Peyer's patch (tissue), 4 donors: ENCODE measurements around the gene CD55.

Experiments
- POLR2A ChIP-seq, 2 donors: fragments of 450-650 bp; IDR thresholded peaks; one replicate each; pipeline ENCODE4 v1.5.1; 2017; ENCODE audit warnings: antibody characterized with exemption in 2 of 2, mild to moderate bottlenecking in 2 of 2, moderate library complexity in 2 of 2
- TF ChIP-seq, protein P1 (sequence below), 6 experiments: fragments of 450-650 bp in 4 of 6; fragments of 200-600 bp in 2 of 6; sonication (generic) in 1 of 6; IDR thresholded peaks; one replicate each; pipeline ENCODE4 v1.5.1; 2017 to 2019; ENCODE audit warnings: antibody characterized with exemption in 6 of 6, mild to moderate bottlenecking in 3 of 6, moderate library complexity in 1 of 6

DNA sequence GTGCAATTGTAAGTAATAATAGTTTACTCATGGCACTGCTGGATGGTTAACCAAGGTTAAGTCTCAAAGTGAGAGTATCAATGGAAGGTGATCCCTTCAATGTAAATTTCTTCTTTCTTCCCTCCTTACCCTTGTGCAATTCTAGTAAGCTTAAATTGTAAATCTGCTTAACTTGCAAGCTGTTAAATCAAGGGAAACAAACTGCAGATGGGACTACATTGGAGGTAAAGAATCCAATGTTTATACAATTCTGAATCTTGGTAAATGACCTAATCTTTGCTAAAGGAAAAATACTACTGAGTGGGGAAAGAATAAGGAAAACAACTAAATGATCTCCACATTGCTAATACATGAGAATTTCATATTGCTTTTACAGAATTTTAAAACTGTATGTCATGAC is 6.7 kb upstream of the CD55 start:
- TF ChIP-seq, protein P1, sequence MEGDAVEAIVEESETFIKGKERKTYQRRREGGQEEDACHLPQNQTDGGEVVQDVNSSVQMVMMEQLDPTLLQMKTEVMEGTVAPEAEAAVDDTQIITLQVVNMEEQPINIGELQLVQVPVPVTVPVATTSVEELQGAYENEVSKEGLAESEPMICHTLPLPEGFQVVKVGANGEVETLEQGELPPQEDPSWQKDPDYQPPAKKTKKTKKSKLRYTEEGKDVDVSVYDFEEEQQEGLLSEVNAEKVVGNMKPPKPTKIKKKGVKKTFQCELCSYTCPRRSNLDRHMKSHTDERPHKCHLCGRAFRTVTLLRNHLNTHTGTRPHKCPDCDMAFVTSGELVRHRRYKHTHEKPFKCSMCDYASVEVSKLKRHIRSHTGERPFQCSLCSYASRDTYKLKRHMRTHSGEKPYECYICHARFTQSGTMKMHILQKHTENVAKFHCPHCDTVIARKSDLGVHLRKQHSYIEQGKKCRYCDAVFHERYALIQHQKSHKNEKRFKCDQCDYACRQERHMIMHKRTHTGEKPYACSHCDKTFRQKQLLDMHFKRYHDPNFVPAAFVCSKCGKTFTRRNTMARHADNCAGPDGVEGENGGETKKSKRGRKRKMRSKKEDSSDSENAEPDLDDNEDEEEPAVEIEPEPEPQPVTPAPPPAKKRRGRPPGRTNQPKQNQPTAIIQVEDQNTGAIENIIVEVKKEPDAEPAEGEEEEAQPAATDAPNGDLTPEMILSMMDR (IDR thresholded peaks at IDR 0.05) = no peak
- TF ChIP-seq POLR2A (IDR thresholded peaks at IDR 0.05) = no peak
